Glutamatergic neuron (in vitro differentiated cells): ENCODE measurements around the gene MPZL3. TPM values are rescaled to one million over a fixed set of nuclear protein-coding genes. Genes with fewer than 3 reads are reported as not detected.

ENCODE experiments used
- DNase-seq: peaks from one replicate; pipeline ENCODE4 v3.0.0; 2022
- H3K27ac Mint-ChIP-seq: one replicate; pipeline ENCODE4 v1.8.0; 2020; ENCODE audit warnings: mild to moderate bottlenecking, mixed read lengths, inconsistent platforms; ENCODE audit not compliant: unreplicated experiment
- H3K27me3 Mint-ChIP-seq: one replicate; pipeline ENCODE4 v1.8.0; 2020; ENCODE audit warnings: mild to moderate bottlenecking, moderate library complexity, mixed read lengths, inconsistent platforms; ENCODE audit not compliant: unreplicated experiment
- H3K36me3 Mint-ChIP-seq: one replicate; pipeline ENCODE4 v1.8.0; 2020; ENCODE audit warnings: mild to moderate bottlenecking, mixed read lengths, inconsistent platforms; ENCODE audit not compliant: unreplicated experiment
- H3K4me1 Mint-ChIP-seq: one replicate; pipeline ENCODE4 v1.8.0; 2020; ENCODE audit warnings: mild to moderate bottlenecking, low read depth, mixed read lengths, inconsistent platforms; ENCODE audit not compliant: unreplicated experiment
- H3K4me3 Mint-ChIP-seq: one replicate; pipeline ENCODE4 v1.8.0; 2020; ENCODE audit warnings: mild to moderate bottlenecking, mixed read lengths, inconsistent platforms; ENCODE audit not compliant: unreplicated experiment
- H3K9me3 Mint-ChIP-seq: one replicate; pipeline ENCODE4 v1.8.0; 2020; ENCODE audit warnings: mild to moderate bottlenecking, moderate library complexity, mixed read lengths, inconsistent platforms; ENCODE audit not compliant: unreplicated experiment
- total RNA-seq: library from RNA; stranded (reverse); fragmentation: NEBNext Ultra II Directional; extraction: Animal tissue kit (Norgen Biotek cat#: 25700); gene quantifications from one replicate; pipeline ENCODE4 v1.2.1, GENCODE V29; 2021; ENCODE audit not compliant: unreplicated experiment
- TF ChIP-seq, protein P1 (sequence below): fragments of 200-600 bp; sonication (generic); IDR thresholded peaks from one replicate; pipeline ENCODE4 v1.5.0; 2021; ENCODE audit not compliant: partially characterized antibody, unreplicated experiment

The MPZL3 gene
- total RNA-seq, 1 donor from 2014 or later = 0.54 TPM

- Mint-ChIP-seq H3K4me1 (no peaks in the 10 kb centered on the region), H3K27me3 (peaks cover 1% of the 10 kb centered on the region), H3K4me3 (no peak overlapping the region), H3K9me3 (no peaks in the 10 kb centered on the region), H3K27ac (no peak overlapping the region), H3K36me3 (no peaks in the 10 kb centered on the region)
- DNase-seq = no peak
- TF ChIP-seq, protein P1, sequence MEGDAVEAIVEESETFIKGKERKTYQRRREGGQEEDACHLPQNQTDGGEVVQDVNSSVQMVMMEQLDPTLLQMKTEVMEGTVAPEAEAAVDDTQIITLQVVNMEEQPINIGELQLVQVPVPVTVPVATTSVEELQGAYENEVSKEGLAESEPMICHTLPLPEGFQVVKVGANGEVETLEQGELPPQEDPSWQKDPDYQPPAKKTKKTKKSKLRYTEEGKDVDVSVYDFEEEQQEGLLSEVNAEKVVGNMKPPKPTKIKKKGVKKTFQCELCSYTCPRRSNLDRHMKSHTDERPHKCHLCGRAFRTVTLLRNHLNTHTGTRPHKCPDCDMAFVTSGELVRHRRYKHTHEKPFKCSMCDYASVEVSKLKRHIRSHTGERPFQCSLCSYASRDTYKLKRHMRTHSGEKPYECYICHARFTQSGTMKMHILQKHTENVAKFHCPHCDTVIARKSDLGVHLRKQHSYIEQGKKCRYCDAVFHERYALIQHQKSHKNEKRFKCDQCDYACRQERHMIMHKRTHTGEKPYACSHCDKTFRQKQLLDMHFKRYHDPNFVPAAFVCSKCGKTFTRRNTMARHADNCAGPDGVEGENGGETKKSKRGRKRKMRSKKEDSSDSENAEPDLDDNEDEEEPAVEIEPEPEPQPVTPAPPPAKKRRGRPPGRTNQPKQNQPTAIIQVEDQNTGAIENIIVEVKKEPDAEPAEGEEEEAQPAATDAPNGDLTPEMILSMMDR = no peak
Measured at GRCh38 chr11:118230088-118230487, 22.1 kb downstream of the MPZL3 start.

GRCh38 chr11:118229274-118229847 lies 22.8 kb downstream of the MPZL3 start:
- Mint-ChIP-seq H3K9me3 (no peaks in the 10 kb centered on the region), H3K4me1 (no peaks in the 10 kb centered on the region), H3K4me3 (no peak overlapping the region), H3K27ac (no peak overlapping the region), H3K27me3 (peaks cover 1% of the 10 kb centered on the region), H3K36me3 (no peaks in the 10 kb centered on the region)
- no peak for DNase-seq
- TF ChIP-seq, protein P1 = no peak

DNA sequence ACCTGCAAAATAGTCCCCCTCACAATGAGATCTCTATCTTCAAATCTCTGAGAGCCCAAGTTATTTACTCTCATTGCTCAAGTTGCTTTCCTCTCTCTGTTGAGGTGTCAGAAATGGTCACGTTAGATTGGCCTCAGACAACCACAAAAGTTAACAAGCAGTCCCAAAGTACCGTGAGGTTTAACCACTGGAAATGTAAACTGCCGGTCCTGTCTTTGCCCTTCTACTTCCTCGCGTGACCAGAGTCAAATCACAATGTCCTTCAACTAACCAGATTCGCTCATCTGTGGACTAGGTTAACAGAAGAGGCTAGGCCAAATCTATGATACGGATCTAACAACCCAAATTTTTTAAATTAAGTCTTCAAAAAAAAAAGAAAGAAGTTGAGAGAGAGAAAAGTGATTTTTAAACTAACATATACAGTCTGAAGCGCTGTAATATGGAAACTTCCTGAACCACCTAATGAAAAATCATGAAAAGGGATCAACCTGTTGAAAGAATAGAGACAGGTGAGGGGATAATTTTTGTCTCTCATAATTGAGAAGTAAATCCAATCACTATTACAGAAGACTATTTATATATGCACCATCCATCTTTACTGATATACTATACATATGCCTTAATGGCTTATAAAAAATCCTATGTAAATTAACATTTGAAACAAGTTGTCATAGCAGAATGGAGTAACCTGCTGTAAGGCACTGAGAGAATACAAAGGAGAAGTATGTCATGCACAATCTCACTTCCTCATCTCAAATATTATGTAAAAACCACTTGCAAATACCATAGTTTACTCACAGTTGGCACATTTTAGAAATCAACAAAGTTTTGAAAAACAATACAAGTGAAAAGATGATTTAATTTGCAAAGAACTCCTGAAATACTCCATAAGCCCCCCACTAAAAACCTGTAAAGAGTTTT lies 24.0 kb downstream of the MPZL3 start:
- H3K4me3 Mint-ChIP-seq = no peak overlapping the region
- no peak for DNase-seq
- no peak overlapping the region for H3K27ac Mint-ChIP-seq
- peaks cover 1% of the 10 kb centered on the region for H3K27me3 Mint-ChIP-seq
- no peaks in the 10 kb centered on the region for H3K36me3 Mint-ChIP-seq
- no peaks in the 10 kb centered on the region for H3K9me3 Mint-ChIP-seq
- TF ChIP-seq, protein P1 = no peak
- H3K4me1 Mint-ChIP-seq = no peaks in the 10 kb centered on the region

DNA sequence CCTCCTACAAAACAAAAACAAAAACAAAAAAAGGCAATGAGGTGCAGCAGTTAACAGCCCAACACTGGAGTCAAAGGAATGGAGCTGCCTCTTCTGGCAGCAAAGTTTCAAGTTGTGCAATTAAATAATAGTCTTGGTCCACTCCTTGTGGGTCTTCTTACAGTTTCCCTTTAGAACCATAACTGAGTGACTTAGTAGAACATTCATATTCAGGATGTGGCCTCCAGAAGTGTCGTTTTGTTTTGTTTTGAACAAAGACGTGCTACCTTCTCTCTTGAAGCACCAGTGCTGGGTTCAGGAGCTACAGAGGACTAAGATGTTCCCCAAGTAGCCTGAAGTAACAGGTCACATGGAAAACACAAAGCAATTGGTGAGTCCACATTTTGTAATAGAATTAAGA lies 25.4 kb downstream of the MPZL3 start:
- peaks cover 1% of the 10 kb centered on the region for H3K27me3 Mint-ChIP-seq
- no peaks in the 10 kb centered on the region for H3K4me1 Mint-ChIP-seq
- TF ChIP-seq, protein P1 = no peak
- H3K4me3 Mint-ChIP-seq = no peak overlapping the region
- H3K9me3 Mint-ChIP-seq = no peaks in the 10 kb centered on the region
- no peak for DNase-seq
- no peaks in the 10 kb centered on the region for H3K36me3 Mint-ChIP-seq
- no peak overlapping the region for H3K27ac Mint-ChIP-seq

DNA sequence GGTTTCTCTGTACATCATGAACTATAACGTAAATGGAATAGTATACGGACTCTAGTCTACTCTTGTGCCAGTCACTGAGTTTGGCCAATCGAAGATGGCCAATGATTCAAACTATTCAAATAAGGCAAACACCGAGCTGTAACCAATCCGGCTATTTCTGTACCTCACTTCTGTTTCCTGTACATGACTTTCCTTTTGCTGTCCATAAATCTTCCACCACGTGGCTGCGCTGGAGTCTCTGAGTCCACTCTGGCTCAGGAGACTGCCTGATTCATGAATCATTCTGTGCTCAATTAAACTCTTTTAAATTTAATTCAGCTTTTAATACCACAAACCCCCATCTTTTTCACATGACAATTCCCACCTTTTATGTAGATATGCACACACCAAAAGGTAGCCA lies 25.9 kb downstream of the MPZL3 start:
- no peaks in the 10 kb centered on the region for H3K4me1 Mint-ChIP-seq
- no peaks in the 10 kb centered on the region for H3K9me3 Mint-ChIP-seq
- no peak overlapping the region for H3K4me3 Mint-ChIP-seq
- DNase-seq = no peak
- TF ChIP-seq, protein P1 = no peak
- H3K27ac Mint-ChIP-seq = no peak overlapping the region
- no peaks in the 10 kb centered on the region for H3K36me3 Mint-ChIP-seq
- H3K27me3 Mint-ChIP-seq = peaks cover 1% of the 10 kb centered on the region
